ENCODE measurements around the gene OSBPL6.
"Not testable (repeated sequence)": the region's sequence is repeated elsewhere in the genome, so short reads cannot be mapped to it uniquely, and the experiment has no call there.

Gene OSBPL6

GRCh38 chr2:178193823-178194599 lies at the start of gene OSBPL6:
TSS of gene OSBPL6 (plus strand) at chr2:178194512. CDS start at chr2:178306185, 111,673 bp downstream.
- no peak for DNase-seq (ENCODE audit: low read depth, low spot score)

GRCh38 chr2:178152033-178152432 lies 42.3 kb upstream of the OSBPL6 start:
- DNase-seq (ENCODE audit: low read depth, low spot score), result no peak

- no peak for DNase-seq (ENCODE audit: low read depth, low spot score)
Observed at GRCh38 chr2:178152542-178152941, 41.8 kb upstream of the OSBPL6 start.

- DNase-seq (ENCODE audit: low read depth, low spot score), result no peak
Observed at GRCh38 chr2:178152977-178153376, 41.3 kb upstream of the OSBPL6 start.

GRCh38 chr2:178153878-178154277 lies 40.4 kb upstream of the OSBPL6 start:
- not testable (repeated sequence) for DNase-seq (ENCODE audit: low read depth, low spot score)

- DNase-seq (ENCODE audit: low read depth, low spot score), result no peak
Observed at GRCh38 chr2:178155524-178155923, 38.8 kb upstream of the OSBPL6 start.

- no peak for DNase-seq (ENCODE audit: low read depth, low spot score)
Observed at GRCh38 chr2:178157574-178157973, 36.7 kb upstream of the OSBPL6 start.

GRCh38 chr2:178159966-178160365 lies 34.3 kb upstream of the OSBPL6 start:
- no peak for DNase-seq (ENCODE audit: low read depth, low spot score)

GRCh38 chr2:178160601-178161000 lies 33.7 kb upstream of the OSBPL6 start:
- no peak for DNase-seq (ENCODE audit: low read depth, low spot score)

GRCh38 chr2:178163395-178163794 lies 30.9 kb upstream of the OSBPL6 start:
- no peak for DNase-seq (ENCODE audit: low read depth, low spot score)

- no peak for DNase-seq (ENCODE audit: low read depth, low spot score)
Observed at GRCh38 chr2:178163911-178164310, 30.4 kb upstream of the OSBPL6 start.

GRCh38 chr2:178173657-178174056 lies 20.7 kb upstream of the OSBPL6 start:
- no peak for DNase-seq (ENCODE audit: low read depth, low spot score)

GRCh38 chr2:178177066-178177679 lies 17.1 kb upstream of the OSBPL6 start:
- no peak for DNase-seq (ENCODE audit: low read depth, low spot score)

GRCh38 chr2:178180648-178181047 lies 13.7 kb upstream of the OSBPL6 start:
- DNase-seq (ENCODE audit: low read depth, low spot score), result not testable (repeated sequence)

- no peak for DNase-seq (ENCODE audit: low read depth, low spot score)
Observed at GRCh38 chr2:178187861-178188260, 6.5 kb upstream of the OSBPL6 start.

GRCh38 chr2:178188466-178188865 lies 5.8 kb upstream of the OSBPL6 start:
- DNase-seq (ENCODE audit: low read depth, low spot score), result no peak

GRCh38 chr2:178191004-178191508 lies 3.3 kb upstream of the OSBPL6 start:
- no peak for DNase-seq (ENCODE audit: low read depth, low spot score)

- DNase-seq (ENCODE audit: low read depth, low spot score), result no peak
Observed at GRCh38 chr2:178191511-178191910, 2.8 kb upstream of the OSBPL6 start.

GRCh38 chr2:178193496-178193822 lies 853 bp upstream of the OSBPL6 start:
- DNase-seq (ENCODE audit: low read depth, low spot score), result no peak

GRCh38 chr2:178194600-178195389 lies 483 bp downstream of the OSBPL6 start:
- DNase-seq (ENCODE audit: low read depth, low spot score), result no peak

- DNase-seq (ENCODE audit: low read depth, low spot score), result no peak
Observed at GRCh38 chr2:178195390-178196166, 1.3 kb downstream of the OSBPL6 start.

- DNase-seq (ENCODE audit: low read depth, low spot score), result no peak
Observed at GRCh38 chr2:178197791-178198190, 3.5 kb downstream of the OSBPL6 start.
